Fibroblast of skin of right quadriceps (primary cell): ENCODE results near the gene ASAP2.
"Not testable (repeated sequence)": the region's sequence is repeated elsewhere in the genome, so short reads cannot be mapped to it uniquely, and the experiment has no call there.

Experiments used
- DNase-seq: peaks from one replicate; pipeline ENCODE4 v3.0.0-alpha.2; 2013

ASAP2 gene

DNA sequence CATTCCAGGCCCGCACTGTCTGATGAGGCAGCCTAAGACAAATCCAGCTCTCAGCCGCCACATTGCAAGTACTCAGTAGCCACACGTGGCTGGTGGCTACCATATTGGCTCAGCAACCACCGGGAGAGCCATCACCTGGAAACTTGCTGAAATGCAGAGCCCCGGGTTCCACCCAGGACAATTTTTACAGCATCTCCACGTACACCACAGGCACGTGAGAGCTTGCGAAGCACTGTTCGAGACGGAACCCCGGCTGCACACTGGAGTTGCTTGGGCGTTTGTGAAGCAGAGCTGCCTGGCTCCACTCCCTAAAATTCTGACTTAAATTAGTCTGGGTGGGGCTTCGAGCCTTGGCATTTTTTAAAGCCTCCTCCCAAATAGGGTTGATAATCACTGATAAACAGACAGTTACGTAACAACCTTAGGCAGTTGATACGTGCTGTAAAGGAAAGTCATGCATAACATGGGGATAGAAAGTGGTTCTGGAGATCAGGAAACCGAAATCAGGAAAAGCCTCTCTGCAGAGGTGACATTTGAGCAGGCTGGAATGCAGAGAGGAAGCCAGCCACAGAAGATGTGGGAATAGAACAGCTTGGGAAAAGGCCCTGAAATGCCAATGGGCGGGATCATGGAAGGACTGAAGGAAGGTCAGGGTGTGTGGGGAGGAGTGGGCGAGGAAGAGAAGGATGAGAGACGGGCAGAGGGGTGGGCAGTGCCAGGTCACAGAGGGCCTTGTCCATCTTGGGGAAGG lies 6.2 kb downstream of the ASAP2 start:
- DNase-seq: no peak

DNA sequence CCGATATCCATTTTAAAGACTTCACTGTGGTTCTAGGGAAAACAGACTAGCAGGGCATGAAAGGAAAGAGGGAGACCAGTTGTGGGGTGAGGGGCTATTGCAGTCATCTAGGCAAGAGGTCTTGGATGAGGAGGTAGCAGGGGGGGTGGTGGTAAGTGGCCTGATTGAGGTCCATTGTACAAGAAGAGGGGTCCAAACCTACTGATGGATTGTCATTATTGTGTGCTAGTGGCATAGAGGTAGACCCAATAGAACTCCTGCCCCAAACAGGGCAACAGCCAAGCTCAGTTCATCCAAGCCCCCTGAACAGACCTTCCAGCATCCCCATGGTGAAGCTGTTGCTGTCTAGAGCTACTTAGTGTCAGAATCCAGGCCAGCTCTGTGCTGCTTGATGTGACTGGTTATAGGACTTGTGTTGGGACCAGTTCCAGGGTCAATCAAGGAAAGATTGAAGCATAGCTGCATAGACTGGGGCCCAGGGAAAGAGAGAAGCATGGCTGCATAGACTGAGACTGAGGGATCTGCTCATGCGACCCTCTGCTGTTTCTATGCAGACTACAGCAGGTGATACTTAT lies 7.0 kb downstream of the ASAP2 start:
- no peak for DNase-seq

- no peak for DNase-seq
These were observed 8.3 kb downstream of the ASAP2 start for GRCh38 chr2:9214873-9215272.

DNA sequence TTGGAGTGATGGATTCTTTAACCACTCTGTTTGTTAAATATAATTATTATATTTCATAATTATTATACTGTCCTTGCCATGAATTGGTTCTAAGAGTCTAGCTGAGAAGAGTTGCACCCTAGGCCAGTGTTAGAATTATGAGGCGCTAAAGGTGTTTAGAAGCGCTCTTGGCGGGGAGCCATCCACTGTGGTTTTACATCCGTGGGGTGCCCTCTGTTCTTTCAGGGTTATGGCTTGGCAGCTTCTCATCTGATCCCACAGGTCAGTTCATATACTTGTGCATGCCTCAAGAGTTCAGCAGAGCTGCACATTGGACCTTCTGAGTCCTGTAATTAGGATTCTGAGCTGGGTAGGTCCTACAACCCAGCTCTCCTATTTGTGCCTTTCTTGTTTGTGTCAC lies 9.1 kb downstream of the ASAP2 start:
- no peak for DNase-seq

GRCh38 chr2:9216143-9216542 lies 9.5 kb downstream of the ASAP2 start:
- not testable (repeated sequence) for DNase-seq

DNA sequence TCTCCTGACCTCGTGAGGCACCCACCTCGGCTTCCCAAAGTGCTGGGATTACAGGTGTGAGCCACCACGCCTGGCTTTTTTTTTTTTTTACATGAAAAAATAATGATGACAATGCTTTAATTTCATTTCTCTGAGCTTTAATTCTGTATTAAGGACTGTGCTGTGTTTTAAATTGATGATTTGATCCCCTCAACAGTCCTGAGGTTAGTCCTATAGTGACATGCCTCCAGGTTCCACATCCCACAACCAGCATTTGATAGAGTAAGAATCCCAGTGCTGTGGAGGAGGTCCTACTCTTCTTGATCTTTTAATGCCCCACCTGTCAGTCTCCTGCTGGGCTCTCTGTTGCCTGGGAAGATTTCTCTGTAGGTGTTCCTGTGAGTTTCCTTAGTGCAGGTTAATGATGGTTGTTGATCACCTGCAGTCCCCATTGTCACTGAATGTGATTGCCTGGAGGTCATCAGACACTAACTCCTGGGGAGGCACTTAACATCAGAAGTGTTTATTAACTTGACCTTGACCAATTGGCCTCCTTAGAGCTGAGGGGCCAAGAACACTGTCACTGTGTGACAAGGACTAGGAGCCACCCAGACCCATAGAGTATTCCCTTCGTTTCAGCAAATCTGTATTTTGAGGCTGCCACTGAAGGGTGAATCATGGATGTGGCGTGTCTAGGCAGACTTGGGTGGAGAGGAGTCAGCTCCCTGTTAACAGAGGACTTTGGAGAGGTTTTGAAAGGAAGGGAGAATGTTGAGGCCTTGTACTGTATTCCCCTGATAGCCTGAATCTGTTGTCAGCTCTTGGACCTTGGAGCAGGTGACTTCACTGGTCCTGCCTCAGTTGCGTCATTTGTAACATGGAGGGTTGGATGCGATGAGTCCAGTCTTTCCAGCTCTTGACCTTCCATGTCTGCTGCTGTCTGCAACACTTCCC lies 11.5 kb downstream of the ASAP2 start:
- no peak for DNase-seq

- no peak for DNase-seq
These were observed 12.4 kb downstream of the ASAP2 start for GRCh38 chr2:9219027-9219445.

DNA sequence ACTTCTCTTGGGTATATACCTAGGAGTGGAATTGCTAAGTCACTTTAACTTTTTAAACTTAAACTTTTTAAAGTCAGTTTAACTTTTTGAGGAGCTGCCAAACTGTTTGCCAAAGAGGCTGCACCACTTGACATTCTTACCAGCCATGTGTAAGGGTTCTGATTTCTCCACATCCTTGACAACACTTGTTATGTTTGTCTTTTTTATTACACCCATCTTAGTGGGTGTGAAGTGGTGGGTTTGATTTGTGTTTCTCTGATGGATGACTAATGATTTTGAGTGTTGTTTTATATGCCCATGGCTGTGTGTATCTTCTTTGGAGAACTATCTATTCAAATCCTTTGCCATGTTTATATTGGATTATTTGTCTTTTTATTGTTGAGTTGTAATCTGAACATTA lies 13.6 kb downstream of the ASAP2 start:
- no peak for DNase-seq

- DNase-seq: no peak
These were observed 14.6 kb downstream of the ASAP2 start for GRCh38 chr2:9221223-9221622.

GRCh38 chr2:9222239-9222892 lies 15.8 kb downstream of the ASAP2 start:
- no peak for DNase-seq

- DNase-seq: no peak
These were observed 16.3 kb downstream of the ASAP2 start for GRCh38 chr2:9222893-9223287.

DNA sequence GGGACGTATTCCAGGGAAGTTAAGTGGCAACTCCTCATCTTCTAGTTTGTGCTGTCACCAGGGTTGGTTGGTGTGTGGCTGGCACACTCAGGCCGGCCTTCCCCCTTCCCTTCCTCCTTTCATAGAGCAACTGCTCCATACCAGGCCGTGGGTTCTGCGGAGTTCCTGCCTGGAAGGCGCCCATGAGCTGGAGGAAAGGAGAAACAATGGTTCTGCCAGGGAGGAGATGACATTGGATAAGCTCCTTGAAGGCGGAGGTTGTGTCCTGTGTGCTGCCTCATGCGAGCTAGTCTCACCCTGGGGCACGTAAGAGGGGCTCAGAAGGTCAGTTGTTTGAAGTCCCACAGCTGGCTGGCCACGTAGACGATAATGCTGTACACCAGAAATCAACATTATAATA lies 19.2 kb downstream of the ASAP2 start:
- DNase-seq: no peak

GRCh38 chr2:9226458-9227380 lies 20.1 kb downstream of the ASAP2 start:
- DNase-seq: no peak

DNA sequence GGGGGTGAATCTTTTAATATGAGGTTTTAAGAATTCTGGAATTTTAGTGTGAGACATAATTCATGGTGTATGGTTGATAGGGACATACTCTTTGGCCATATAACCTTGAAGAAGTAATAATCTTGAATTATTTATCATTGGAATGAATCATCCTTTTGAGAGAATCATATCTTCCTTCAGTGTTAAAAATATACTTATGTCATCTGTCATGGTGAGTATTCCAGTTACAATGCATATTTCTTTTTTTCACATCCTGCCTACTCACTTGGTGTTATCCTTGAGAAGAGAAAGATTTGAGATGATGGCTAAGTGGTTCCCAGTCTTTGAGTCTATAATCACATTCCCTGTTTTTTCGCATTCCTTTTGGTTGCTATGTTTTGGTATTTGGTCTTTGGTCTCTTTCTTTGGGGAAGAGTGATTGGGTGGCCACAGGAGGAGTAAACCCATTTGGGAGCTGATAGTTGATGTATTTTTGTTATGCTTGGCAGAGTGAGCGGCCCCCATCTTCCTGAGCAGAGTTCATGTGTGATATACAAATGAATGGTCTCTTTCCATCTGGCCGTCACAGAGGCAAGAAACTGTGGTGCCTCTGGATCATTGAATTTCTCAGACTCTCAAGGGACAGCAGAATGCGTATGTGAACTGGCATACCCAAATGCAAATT lies 21.6 kb downstream of the ASAP2 start:
- DNase-seq: peak; percentile 79

DNA sequence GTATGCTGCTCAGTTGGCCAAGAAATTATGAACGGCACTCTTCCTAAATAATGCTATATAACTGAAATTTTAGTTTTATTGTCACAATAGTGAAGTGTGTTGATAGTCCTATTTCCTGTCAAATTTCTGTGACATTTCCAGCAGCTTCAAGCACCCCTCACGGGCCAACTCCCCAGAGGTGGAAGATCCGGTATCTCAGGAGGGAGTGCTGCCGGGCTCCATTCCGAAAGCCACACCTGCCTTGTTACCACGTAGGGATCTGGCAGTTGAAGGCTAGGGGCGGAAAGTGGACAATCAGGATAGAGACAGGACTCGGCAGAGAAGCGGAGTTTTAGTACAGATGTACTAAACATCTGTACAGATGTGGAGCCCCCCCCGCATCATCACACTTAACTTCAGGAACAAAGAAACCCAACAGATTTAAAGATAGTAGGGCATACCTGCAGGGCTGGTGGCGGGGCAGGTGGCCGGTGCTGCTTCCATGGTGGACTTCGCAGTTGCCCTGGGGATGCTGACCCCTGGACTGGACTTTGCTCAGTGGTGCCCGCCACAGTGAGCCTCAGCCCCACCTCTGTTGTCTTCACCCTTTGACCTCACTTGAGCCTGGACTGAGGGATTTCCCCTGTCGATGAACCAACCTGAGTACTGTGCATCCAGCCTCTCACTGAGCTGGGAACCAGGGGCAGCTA lies 22.3 kb downstream of the ASAP2 start:
- DNase-seq: no peak

GRCh38 chr2:9229470-9229820 lies 22.8 kb downstream of the ASAP2 start:
- DNase-seq: no peak

GRCh38 chr2:9230051-9230802 lies 23.6 kb downstream of the ASAP2 start:
- DNase-seq: no peak

GRCh38 chr2:9230881-9231280 lies 24.3 kb downstream of the ASAP2 start:
- no peak for DNase-seq

DNA sequence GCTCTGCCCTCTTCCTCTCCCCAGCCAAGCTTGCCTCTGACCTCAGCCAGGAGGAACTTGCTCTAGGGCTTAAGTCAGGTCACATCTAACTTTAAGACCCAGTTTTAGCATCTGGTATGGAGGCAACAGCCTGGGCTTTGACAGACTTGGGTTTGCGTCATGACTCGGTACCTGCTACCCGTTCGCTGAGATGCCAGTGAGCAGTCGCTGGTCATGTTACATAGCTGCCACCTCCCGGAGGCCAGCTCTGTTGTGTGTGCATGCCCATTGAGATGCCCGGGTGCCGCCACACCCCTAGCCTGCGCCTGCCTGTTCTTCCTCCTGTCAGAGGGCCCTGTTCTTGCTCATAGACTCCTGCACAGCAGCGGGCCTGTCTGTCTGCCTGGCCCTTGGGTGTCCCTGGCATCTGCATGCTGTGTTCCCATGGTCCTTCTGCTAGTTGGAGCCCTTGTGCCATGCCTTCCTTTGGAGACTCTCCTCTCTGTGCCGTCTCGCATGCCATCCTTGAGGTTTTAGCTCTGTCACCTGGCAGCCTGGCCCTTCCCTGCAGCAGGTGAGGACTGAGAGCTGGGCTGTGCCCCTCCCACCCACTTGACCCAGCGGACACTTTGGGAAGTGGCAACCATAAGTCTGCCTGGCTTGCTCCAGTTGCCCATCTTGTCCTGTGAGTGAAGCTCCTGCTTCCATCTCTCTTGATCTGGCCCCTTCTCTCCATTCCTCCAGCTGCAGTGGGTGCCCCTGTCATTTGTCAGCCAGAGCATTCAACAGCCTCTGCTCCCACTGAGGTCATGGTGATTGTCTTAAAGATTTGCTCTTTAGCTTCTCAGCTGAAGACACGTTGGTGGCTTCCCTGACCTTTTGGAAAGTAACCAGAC lies 24.9 kb downstream of the ASAP2 start:
- DNase-seq: no peak
